Trophoblast cell (in vitro differentiated cells and primary cell): Measurements from ENCODE around the gene NRP2.

ENCODE experiments used
- DNase-seq, 2 donors: peaks; one replicate each; pipeline ENCODE4 v3.0.0-alpha.2; 2016
- H2AFZ ChIP-seq: 2 replicates; pipeline ENCODE4 v1.6.1; 2013; ENCODE audit warnings: low read length, moderate library complexity, mild to moderate bottlenecking; ENCODE audit not compliant: insufficient read depth, poor library complexity
- H2AK5ac ChIP-seq: 2 replicates; pipeline ENCODE4 v1.6.1; 2013; ENCODE audit warnings: mild to moderate bottlenecking, low read length
- H2BK120ac ChIP-seq: 2 replicates; pipeline ENCODE4 v1.6.1; 2013; ENCODE audit warnings: low read length, mild to moderate bottlenecking, moderate library complexity; ENCODE audit not compliant: insufficient read depth, poor library complexity
- H2BK12ac ChIP-seq: 2 replicates; pipeline ENCODE4 v1.6.1; 2013; ENCODE audit warnings: mild to moderate bottlenecking, low read length, moderate library complexity
- H2BK5ac ChIP-seq: 2 replicates; pipeline ENCODE4 v1.6.1; 2013; ENCODE audit warnings: low read length, low read depth, moderate library complexity, mild to moderate bottlenecking; ENCODE audit not compliant: poor library complexity
- H3K14ac ChIP-seq: 2 replicates; pipeline ENCODE4 v1.6.1; 2013; ENCODE audit warnings: mild to moderate bottlenecking, low read length
- H3K18ac ChIP-seq: 2 replicates; pipeline ENCODE4 v1.6.1; 2013; ENCODE audit warnings: mild to moderate bottlenecking, low read length
- H3K23ac ChIP-seq: 2 replicates; pipeline ENCODE4 v1.6.1; 2013; ENCODE audit warnings: low read length
- H3K27ac ChIP-seq: 2 replicates; pipeline ENCODE4 v1.5.1; 2013; ENCODE audit warnings: low read depth, mild to moderate bottlenecking, inconsistent platforms, low read length, moderate library complexity
- H3K27me3 ChIP-seq: 2 replicates; pipeline ENCODE4 v1.6.1; 2013; ENCODE audit warnings: inconsistent platforms, mild to moderate bottlenecking, low read length, moderate library complexity; ENCODE audit not compliant: insufficient read depth
- H3K36me3 ChIP-seq, 2 experiments: 1 replicate in 1 of 2; 2 replicates in 1 of 2; pipeline ENCODE4 v1.6.1; 2013; ENCODE audit warnings: low read length in 2 of 2, mild to moderate bottlenecking in 2 of 2, moderate library complexity in 1 of 2; ENCODE audit not compliant: insufficient read depth in 2 of 2, control insufficient read depth in 1 of 2
- H3K4ac ChIP-seq: 2 replicates; pipeline ENCODE4 v1.6.1; 2013; ENCODE audit warnings: low read depth, mild to moderate bottlenecking, low read length, moderate library complexity
- H3K4me1 ChIP-seq, 2 experiments: 1 replicate in 1 of 2; 2 replicates in 1 of 2; pipeline ENCODE4 v1.6.1; 2013; ENCODE audit warnings: low read length in 2 of 2, mild to moderate bottlenecking in 2 of 2, moderate library complexity in 1 of 2; ENCODE audit not compliant: insufficient read depth in 2 of 2, control insufficient read depth in 1 of 2
- H3K4me2 ChIP-seq: 2 replicates; pipeline ENCODE4 v1.6.1; 2013; ENCODE audit warnings: inconsistent platforms, mild to moderate bottlenecking, low read length, moderate library complexity
- H3K4me3 ChIP-seq: 2 replicates; pipeline ENCODE4 v1.5.1; 2013; ENCODE audit warnings: mild to moderate bottlenecking, low read depth, low read length, inconsistent platforms
- H3K79me1 ChIP-seq: one replicate; pipeline ENCODE4 v1.6.1; 2013; ENCODE audit warnings: low read length
- H3K79me2 ChIP-seq: 2 replicates; pipeline ENCODE4 v1.6.1; 2013; ENCODE audit warnings: low read length, mild to moderate bottlenecking; ENCODE audit not compliant: control insufficient read depth, insufficient read depth, poor library complexity
- H3K9ac ChIP-seq: 2 replicates; pipeline ENCODE4 v1.6.1; 2013; ENCODE audit warnings: mild to moderate bottlenecking, low read length
- H3K9me3 ChIP-seq: 2 replicates; pipeline ENCODE4 v1.6.1; 2013; ENCODE audit warnings: low read depth, mild to moderate bottlenecking, control low read depth, inconsistent platforms, low read length; ENCODE audit not compliant: insufficient read depth
- H4K12ac ChIP-seq: 2 replicates; pipeline ENCODE4 v1.6.1; 2013; ENCODE audit warnings: low read depth, mild to moderate bottlenecking, low read length, moderate library complexity
- H4K8ac ChIP-seq: 2 replicates; pipeline ENCODE4 v1.6.1; 2013; ENCODE audit warnings: low read depth, mild to moderate bottlenecking, low read length, moderate library complexity
- H4K91ac ChIP-seq: one replicate; pipeline ENCODE4 v1.6.1; 2013; ENCODE audit warnings: low read depth, mild to moderate bottlenecking, low read length, moderate library complexity
- WGBS: extraction: QIAGEN DNeasy Blood & Tissue Kit; methylation state at CpG from one replicate; pipeline ENCODE4 v1.1.7; 2013; ENCODE audit warnings: missing lambda C conversion rate; ENCODE audit not compliant: insufficient read length, insufficient coverage; ENCODE audit errors: extremely low coverage; 5-methylcytosine and 5-hydroxymethylcytosine counted together

The NRP2 gene

GRCh38 chr2:205644018-205644417 is 38.3 kb upstream of the NRP2 start:
- no peak overlapping the region for H2BK12ac ChIP-seq
- H3K36me3 ChIP-seq: no peaks in the 10 kb centered on the region
- 100% methylated on average over 1 of the region's 5 CpGs for WGBS
- no peak overlapping the region for H3K27ac ChIP-seq
- no peak overlapping the region for H4K12ac ChIP-seq
- H4K91ac ChIP-seq: no peak overlapping the region
- H3K4me1 ChIP-seq: peaks cover 0 to 3% of the 10 kb centered on the region in 2 experiments
- no peaks in the 10 kb centered on the region for H3K27me3 ChIP-seq
- peak; percentile 48 to 83 for DNase-seq
- no peak overlapping the region for H2AK5ac ChIP-seq
- no peaks in the 10 kb centered on the region for H3K79me1 ChIP-seq
- no peak overlapping the region for H3K4me3 ChIP-seq
- H3K4me2 ChIP-seq: no peak overlapping the region
- no peak overlapping the region for H3K18ac ChIP-seq
- H3K79me2 ChIP-seq: no peaks in the 10 kb centered on the region
- no peak overlapping the region for H4K8ac ChIP-seq
- H3K9ac ChIP-seq: no peak overlapping the region
- no peak overlapping the region for H2BK5ac ChIP-seq
- no peak overlapping the region for H3K14ac ChIP-seq
- no peak overlapping the region for H2BK120ac ChIP-seq
- no peaks in the 10 kb centered on the region for H3K9me3 ChIP-seq
- no peak overlapping the region for H2AFZ ChIP-seq
- no peak overlapping the region for H3K4ac ChIP-seq
- H3K23ac ChIP-seq: no peak overlapping the region

- no CpG with 5 or more reads among the region's 8 CpGs for WGBS
- H4K8ac ChIP-seq: no peak overlapping the region
- H3K79me1 ChIP-seq: peaks cover 3% of the 10 kb centered on the region
- DNase-seq: no peak
- H3K27me3 ChIP-seq: no peaks in the 10 kb centered on the region
- no peaks in the 10 kb centered on the region for H3K79me2 ChIP-seq
- no peak overlapping the region for H3K9ac ChIP-seq
- H4K12ac ChIP-seq: no peak overlapping the region
- no peak overlapping the region for H2BK120ac ChIP-seq
- peaks cover 2% of the 10 kb centered on the region for H3K9me3 ChIP-seq
- no peak overlapping the region for H4K91ac ChIP-seq
- no peak overlapping the region for H3K4ac ChIP-seq
- H3K36me3 ChIP-seq: no peaks in the 10 kb centered on the region
- no peak overlapping the region for H3K23ac ChIP-seq
- H3K27ac ChIP-seq: no peak overlapping the region
- H2AK5ac ChIP-seq: no peak overlapping the region
- H2BK5ac ChIP-seq: no peak overlapping the region
- H2AFZ ChIP-seq: no peak overlapping the region
- no peak overlapping the region for H3K4me3 ChIP-seq
- H3K18ac ChIP-seq: no peak overlapping the region
- no peak overlapping the region for H3K4me2 ChIP-seq
- H2BK12ac ChIP-seq: no peak overlapping the region
- H3K14ac ChIP-seq: no peak overlapping the region
- H3K4me1 ChIP-seq: peaks cover 7 to 10% of the 10 kb centered on the region in 2 experiments
These were observed 35.6 kb upstream of the NRP2 start for GRCh38 chr2:205646680-205647079.

GRCh38 chr2:205650450-205650849 is 31.9 kb upstream of the NRP2 start:
- H2BK12ac ChIP-seq: peak overlapping the region; percentile 82
- H3K23ac ChIP-seq: no peak overlapping the region
- no peaks in the 10 kb centered on the region for H3K79me2 ChIP-seq
- peak overlapping the region; percentile 44 for H3K18ac ChIP-seq
- no peak overlapping the region for H3K9ac ChIP-seq
- no CpG with 5 or more reads among the region's 4 CpGs for WGBS
- H2AFZ ChIP-seq: peak overlapping the region; percentile 47
- peak overlapping the region; percentile 82 for H2BK5ac ChIP-seq
- no peak overlapping the region for H3K4me3 ChIP-seq
- H4K91ac ChIP-seq: peak overlapping the region; percentile 47
- DNase-seq: peak in 1 of 2 donors; percentile 28
- H3K4me2 ChIP-seq: no peak overlapping the region
- H2BK120ac ChIP-seq: peak overlapping the region; percentile 57
- no peak overlapping the region for H4K12ac ChIP-seq
- H3K27ac ChIP-seq: peak overlapping the region; percentile 50
- H3K4ac ChIP-seq: no peak overlapping the region
- H3K27me3 ChIP-seq: no peaks in the 10 kb centered on the region
- no peak overlapping the region for H3K14ac ChIP-seq
- H4K8ac ChIP-seq: peak overlapping the region; percentile 69
- peaks cover 3% of the 10 kb centered on the region for H3K79me1 ChIP-seq
- no peak overlapping the region for H2AK5ac ChIP-seq
- peaks cover 7% of the 10 kb centered on the region in 2 experiments for H3K4me1 ChIP-seq
- H3K9me3 ChIP-seq: peaks cover 2% of the 10 kb centered on the region
- no peaks in the 10 kb centered on the region for H3K36me3 ChIP-seq

- no peak overlapping the region for H3K4me2 ChIP-seq
- H3K27ac ChIP-seq: peak overlapping the region; percentile 50
- no CpG with 5 or more reads among the region's 7 CpGs for WGBS
- H3K4me1 ChIP-seq: peaks cover 7% of the 10 kb centered on the region in 2 experiments
- no peaks in the 10 kb centered on the region for H3K79me2 ChIP-seq
- DNase-seq: no peak
- no peak overlapping the region for H4K12ac ChIP-seq
- no peak overlapping the region for H3K14ac ChIP-seq
- H2AK5ac ChIP-seq: no peak overlapping the region
- peaks cover 2% of the 10 kb centered on the region for H3K9me3 ChIP-seq
- no peak overlapping the region for H3K23ac ChIP-seq
- H2BK5ac ChIP-seq: peak overlapping the region; percentile 82
- H3K27me3 ChIP-seq: no peaks in the 10 kb centered on the region
- peaks cover 3% of the 10 kb centered on the region for H3K79me1 ChIP-seq
- H3K4ac ChIP-seq: no peak overlapping the region
- H2BK120ac ChIP-seq: peak overlapping the region; percentile 57
- H3K18ac ChIP-seq: peak overlapping the region; percentile 44
- H2AFZ ChIP-seq: no peak overlapping the region
- peak overlapping the region; percentile 69 for H4K8ac ChIP-seq
- H3K36me3 ChIP-seq: no peaks in the 10 kb centered on the region
- H4K91ac ChIP-seq: peak overlapping the region; percentile 47
- no peak overlapping the region for H3K9ac ChIP-seq
- peak overlapping the region; percentile 82 for H2BK12ac ChIP-seq
- no peak overlapping the region for H3K4me3 ChIP-seq
These were observed 31.4 kb upstream of the NRP2 start for GRCh38 chr2:205650931-205651330.
